Endothelial cell of umbilical vein (primary cell): Measurements from ENCODE around the gene FOLR2. TPM values are rescaled to one million over a fixed set of nuclear protein-coding genes. Genes with fewer than 3 reads are reported as not detected.

Experiments used
- BruUV-seq: library from RNA; stranded (reverse); fragments of 400-500 nt; replicated peaks from 2 replicates; lab custom pipeline; 2021; lab: Mats Ljungman, UMichigan
- CTCF ChIA-PET: fragments of 300-600, 350-600 bp; sonication (Branson Sonifier 250); formaldehyde crosslinking; loops from one replicate; lab custom pipeline; 2021; ENCODE audit warnings: antibody characterized with exemption, inconsistent platforms; lab: Charles Lee
- POLR2A ChIA-PET: fragments of 300-600, 350-600 bp; sonication (Branson Sonifier 250); formaldehyde crosslinking; loops from one replicate; lab custom pipeline; 2021; ENCODE audit warnings: antibody characterized with exemption, inconsistent platforms; lab: Charles Lee
- DNase-seq: peaks from one replicate; pipeline ENCODE4 v3.0.0-alpha.2; 2011; ENCODE audit warnings: low read depth, low spot score
- FAIRE-seq: peaks from 2 replicates; lab custom pipeline; 2011; peaks lifted over from hg19 to GRCh38; lab: Jason Lieb, UNC
- H2AFZ ChIP-seq: 2 replicates; pipeline ENCODE4 v1.6.0; 2012; ENCODE audit warnings: low read depth, low read length, control low read depth, inconsistent platforms
- H3K27ac ChIP-seq: 2 replicates; pipeline ENCODE4 v1.5.1; 2011; ENCODE audit warnings: low read depth, mild to moderate bottlenecking, control low read depth, low read length, moderate library complexity; ENCODE audit not compliant: insufficient read depth
- H3K27me3 ChIP-seq, 2 experiments: 2 replicates each; pipeline versions ENCODE4 v1.6.0 to v1.6.1; 2011; ENCODE audit warnings: low read length in 2 of 2, mixed read lengths in 1 of 2; ENCODE audit not compliant: control insufficient read depth in 2 of 2, insufficient read depth in 2 of 2
- H3K36me3 ChIP-seq, 2 experiments: 2 replicates in 1 of 2; 3 replicates in 1 of 2; pipeline ENCODE4 v1.5.1; 2011; ENCODE audit warnings: low read length in 2 of 2, mild to moderate bottlenecking in 1 of 2, moderate library complexity in 1 of 2; ENCODE audit not compliant: control insufficient read depth in 2 of 2, insufficient read depth in 2 of 2; ENCODE audit errors: extremely low read depth in 1 of 2
- H3K4me1 ChIP-seq: 3 replicates; pipeline ENCODE4 v1.5.1; 2011; ENCODE audit warnings: mild to moderate bottlenecking, low read length; ENCODE audit not compliant: control insufficient read depth, insufficient read depth; ENCODE audit errors: extremely low read depth
- H3K4me2 ChIP-seq: 2 replicates; pipeline ENCODE4 v1.6.1; 2011; ENCODE audit warnings: low read length, control low read depth, mixed read lengths; ENCODE audit not compliant: insufficient read depth
- H3K4me3 ChIP-seq, 3 experiments: fragments of 200-600 bp in 1 of 3; sonication (generic), shearing (Covaris generic) in 1 of 3; replicated peaks in 1 of 3; 2 replicates each; pipeline ENCODE4 v1.5.1; 2011 to 2016; ENCODE audit warnings: control low read depth in 3 of 3, low read length in 3 of 3, mild to moderate bottlenecking in 2 of 3, inconsistent platforms in 1 of 3, low read depth in 1 of 3, moderate library complexity in 1 of 3; ENCODE audit not compliant: insufficient read depth in 1 of 3
- H3K79me2 ChIP-seq: 2 replicates; pipeline ENCODE4 v1.6.0; 2012; ENCODE audit warnings: low read length, inconsistent platforms; ENCODE audit not compliant: control insufficient read depth, insufficient read depth
- H3K9ac ChIP-seq: replicated peaks from 2 replicates; pipeline ENCODE3; 2011; ENCODE audit warnings: low read length, control low read depth; ENCODE audit not compliant: insufficient read depth; ENCODE audit errors: extremely low read depth
- H3K9me1 ChIP-seq: replicated peaks from 3 replicates; pipeline ENCODE4 v1.6.0; 2011; ENCODE audit warnings: mild to moderate bottlenecking, low read length; ENCODE audit not compliant: control insufficient read depth, insufficient read depth; ENCODE audit errors: extremely low read depth
- H3K9me3 ChIP-seq: replicated peaks from 2 replicates; pipeline ENCODE4 v1.5.1; 2012; ENCODE audit warnings: low read length, inconsistent platforms; ENCODE audit not compliant: control insufficient read depth, insufficient read depth
- H4K20me1 ChIP-seq: replicated peaks from 2 replicates; pipeline ENCODE3; 2011; ENCODE audit warnings: mild to moderate bottlenecking, low read length; ENCODE audit not compliant: control insufficient read depth, insufficient read depth; ENCODE audit errors: extremely low read depth
- FOS ChIP-seq: IDR thresholded peaks from 2 replicates; pipeline ENCODE4 v1.6.1; 2011; ENCODE audit warnings: mild to moderate bottlenecking, low read length, moderate library complexity, borderline replicate concordance; ENCODE audit not compliant: insufficient read depth
- MYC ChIP-seq: IDR thresholded peaks from one replicate; pipeline ENCODE4 v1.6.1; 2011; ENCODE audit warnings: mild to moderate bottlenecking, low read depth, low read length
- POLR2A ChIP-seq: IDR thresholded peaks from 2 replicates; pipeline ENCODE4 v1.6.1; 2012; ENCODE audit warnings: low read depth, mild to moderate bottlenecking, control low read depth, low read length
- POLR2AphosphoS5 ChIP-seq: IDR thresholded peaks from 2 replicates; pipeline ENCODE4 v1.6.1; 2012; ENCODE audit warnings: low read depth, mild to moderate bottlenecking, control low read depth, low read length, moderate library complexity; ENCODE audit not compliant: insufficient read depth
- dilution Hi-C: fragments of 300-500 bp; cut with MboI; formaldehyde crosslinking; loops from one replicate; pipeline ENCODE4 v1.15.0; 2019; ENCODE audit warnings: low sequenced_read_pairs; ENCODE audit not compliant: extremely low pct_ligation_motif_present
- intact Hi-C: fragments of 100-400 bp; cut with micrococcal nuclease; formaldehyde crosslinking; loops from one replicate; pipeline ENCODE4 v1.10.0; 2022
- polyA plus RNA-seq, 4 experiments: library from polyadenylated mRNA; depleted of rRNA in 3 of 4; stranded (reverse) in 3 of 4; unstranded in 1 of 4; fragments of >200 nt; gene quantifications; 2 replicates each; pipeline versions ENCODE4 v1.2.1 to v1.2.3, GENCODE V29; 2011 to 2012; ENCODE audit warnings: missing spikeins in 1 of 4
- total RNA-seq: library from RNA; stranded (reverse); gene quantifications from 2 replicates; pipeline ENCODE4 v1.2.3, GENCODE V29; 2021
- TF ChIP-seq, protein P1 (sequence below): IDR thresholded peaks from 2 replicates; pipeline ENCODE4 v1.6.1; 2011; ENCODE audit not compliant: insufficient read depth, insufficient read length

FOLR2 gene
- total and polyA plus RNA-seq, 2 donors (not counting 3 experiments of a cell fraction or from before 2014, with no cell fraction given) = not detected

DNA sequence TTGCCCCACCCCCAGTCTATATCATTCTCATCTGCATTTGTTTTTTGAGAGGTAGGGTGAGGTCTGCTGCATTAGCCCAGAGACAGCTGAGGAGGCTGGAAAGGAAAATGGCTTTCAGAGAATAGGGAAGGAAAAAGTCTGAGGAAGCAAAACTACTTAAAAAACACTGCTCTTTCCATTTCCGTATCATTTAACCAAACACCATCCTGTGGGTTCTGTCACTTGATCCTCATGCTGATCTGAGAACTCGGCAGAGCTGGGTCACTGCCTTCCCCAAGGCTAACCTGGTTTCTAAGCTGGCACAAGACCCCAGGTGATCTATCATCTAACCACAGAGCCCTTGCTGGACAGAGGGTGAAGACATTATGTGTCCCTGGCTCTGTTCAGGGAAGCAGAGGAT is 1.2 kb downstream of the FOLR2 start:
- intact Hi-C loops = no loop called here
- Histone ChIP-seq H3K4me1 (peaks cover 3% of the 10 kb centered on the region), H3K36me3 (no peaks in the 10 kb centered on the region), H3K9ac (no peak overlapping the region), H3K9me1 (no peaks in the 10 kb centered on the region), H2AFZ (no peak overlapping the region), H4K20me1 (no peaks in the 10 kb centered on the region), H3K27ac (no peak overlapping the region), H3K9me3 (no peaks in the 10 kb centered on the region), H3K4me3 (no peak overlapping the region), H3K4me2 (no peak overlapping the region), H3K79me2 (no peaks in the 10 kb centered on the region), H3K27me3 (peaks cover 26% of the 10 kb centered on the region in 2 experiments)
- ChIA-PET POLR2A (no interaction called here), CTCF (no interaction called here)
- FAIRE-seq (no peak), DNase-seq (no peak)
- TF ChIP-seq POLR2A = no peak
- TF ChIP-seq POLR2AphosphoS5 = no peak
- TF ChIP-seq FOS = no peak
- TF ChIP-seq MYC = no peak
- dilution Hi-C loops = no loop called here
- BruUV-seq = no TSS peak

- CTCF ChIA-PET = no interaction called here
- FAIRE-seq (no peak), DNase-seq (no peak)
- Histone ChIP-seq H3K9me3 (no peaks in the 10 kb centered on the region), H4K20me1 (no peaks in the 10 kb centered on the region), H3K4me3 (no peak overlapping the region), H3K4me2 (no peak overlapping the region), H3K36me3 (no peaks in the 10 kb centered on the region), H2AFZ (no peak overlapping the region), H3K9me1 (no peaks in the 10 kb centered on the region), H3K27me3 (peaks cover 22 to 24% of the 10 kb centered on the region in 2 experiments), H3K79me2 (no peaks in the 10 kb centered on the region), H3K9ac (no peak overlapping the region), H3K27ac (no peak overlapping the region), H3K4me1 (peaks cover 5% of the 10 kb centered on the region)
- POLR2A ChIA-PET = no interaction called here
- intact Hi-C loops = no loop called here
- dilution Hi-C loops = no loop called here
- no peak for TF ChIP-seq POLR2AphosphoS5
- TF ChIP-seq, protein P1, sequence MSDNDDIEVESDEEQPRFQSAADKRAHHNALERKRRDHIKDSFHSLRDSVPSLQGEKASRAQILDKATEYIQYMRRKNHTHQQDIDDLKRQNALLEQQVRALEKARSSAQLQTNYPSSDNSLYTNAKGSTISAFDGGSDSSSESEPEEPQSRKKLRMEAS = no peak
- no TSS peak for BruUV-seq
These were observed 1.7 kb downstream of the FOLR2 start for GRCh38 chr11:72218251-72218745.
